H9 (cell line): Measurements from ENCODE around the gene PHETA1. TPM values are rescaled to one million over a fixed set of nuclear protein-coding genes. Genes with fewer than 3 reads are reported as not detected.

Source experiments
- DNase-seq: peaks from one replicate; pipeline ENCODE4 v3.0.0-alpha.2; 2017
- H2AFZ ChIP-seq: one replicate; pipeline ENCODE4 v1.6.1; 2013; ENCODE audit warnings: mild to moderate bottlenecking, low read length, control low read depth, moderate library complexity
- H2AK5ac ChIP-seq: 2 replicates; pipeline ENCODE4 v1.6.1; 2013; ENCODE audit warnings: low read length, control low read depth, mixed read lengths; ENCODE audit not compliant: insufficient read length
- H2BK120ac ChIP-seq: one replicate; pipeline ENCODE4 v1.6.1; 2013; ENCODE audit warnings: low read depth, mild to moderate bottlenecking, low read length, control low read depth, inconsistent platforms; ENCODE audit not compliant: poor library complexity, severe bottlenecking
- H2BK12ac ChIP-seq: 2 replicates; pipeline ENCODE4 v1.6.1; 2013; ENCODE audit warnings: low read length, control low read depth, mixed read lengths, low read depth; ENCODE audit not compliant: insufficient read length
- H2BK15ac ChIP-seq: 2 replicates; pipeline ENCODE4 v1.6.1; 2013; ENCODE audit warnings: low read depth, low read length, control low read depth
- H2BK20ac ChIP-seq: one replicate; pipeline ENCODE4 v1.6.1; 2013; ENCODE audit warnings: low read depth, mild to moderate bottlenecking, low read length, control low read depth, inconsistent platforms; ENCODE audit not compliant: poor library complexity, severe bottlenecking
- H2BK5ac ChIP-seq: 2 replicates; pipeline ENCODE4 v1.6.1; 2013; ENCODE audit warnings: low read length, control low read depth, mixed read lengths; ENCODE audit not compliant: insufficient read length
- H3K14ac ChIP-seq: 2 replicates; pipeline ENCODE4 v1.6.1; 2013; ENCODE audit warnings: low read length, control low read depth; ENCODE audit not compliant: insufficient read depth
- H3K18ac ChIP-seq: 2 replicates; pipeline ENCODE4 v1.6.1; 2013; ENCODE audit warnings: low read depth, mild to moderate bottlenecking, mixed read lengths, low read length, control low read depth; ENCODE audit not compliant: insufficient read length
- H3K23ac ChIP-seq: 2 replicates; pipeline ENCODE4 v1.6.1; 2013; ENCODE audit warnings: low read length, control low read depth, mixed read lengths, low read depth; ENCODE audit not compliant: insufficient read length
- H3K23me2 ChIP-seq: 2 replicates; pipeline ENCODE4 v1.6.1; 2013; ENCODE audit warnings: low read depth, mild to moderate bottlenecking, mixed read lengths, low read length, control low read depth; ENCODE audit not compliant: insufficient read length, poor library complexity, severe bottlenecking
- H3K27ac ChIP-seq: 2 replicates; pipeline ENCODE4 v1.5.1; 2013; ENCODE audit warnings: low read length, control low read depth, mixed read lengths, low read depth; ENCODE audit not compliant: insufficient read length
- H3K27me3 ChIP-seq: 2 replicates; pipeline ENCODE4 v1.6.1; 2013; ENCODE audit warnings: low read length, control low read depth, inconsistent platforms; ENCODE audit not compliant: insufficient read depth
- H3K4ac ChIP-seq: 2 replicates; pipeline ENCODE4 v1.6.1; 2013; ENCODE audit warnings: low read depth, mild to moderate bottlenecking, control low read depth, inconsistent platforms, low read length, moderate library complexity
- H3K4me1 ChIP-seq: 2 replicates; pipeline ENCODE4 v1.6.1; 2013; ENCODE audit warnings: low read length, control low read depth, inconsistent platforms; ENCODE audit not compliant: insufficient read depth
- H3K4me2 ChIP-seq: 2 replicates; pipeline ENCODE4 v1.6.1; 2013; ENCODE audit warnings: low read length, control low read depth, mixed read lengths; ENCODE audit not compliant: insufficient read length, insufficient read depth
- H3K56ac ChIP-seq: 2 replicates; pipeline ENCODE4 v1.6.1; 2013; ENCODE audit warnings: low read depth, mild to moderate bottlenecking, mixed read lengths, low read length, control low read depth; ENCODE audit not compliant: insufficient read length
- H3K79me1 ChIP-seq: 2 replicates; pipeline ENCODE4 v1.6.1; 2013; ENCODE audit warnings: low read depth, mild to moderate bottlenecking, moderate library complexity, low read length, control low read depth, inconsistent platforms; ENCODE audit not compliant: insufficient read depth, poor library complexity, severe bottlenecking
- H3K79me2 ChIP-seq: 2 replicates; pipeline ENCODE4 v1.6.1; 2013; ENCODE audit warnings: low read length, control low read depth, inconsistent platforms; ENCODE audit not compliant: insufficient read depth
- H3K9ac ChIP-seq: 2 replicates; pipeline ENCODE4 v1.6.1; 2013; ENCODE audit warnings: low read length, control low read depth, mixed read lengths; ENCODE audit not compliant: insufficient read length; ENCODE audit errors: extremely low read depth
- H3K9me3 ChIP-seq: one replicate; pipeline ENCODE4 v1.6.1; 2013; ENCODE audit warnings: low read depth, low read length, inconsistent platforms; ENCODE audit not compliant: control insufficient read depth
- H3T11ph ChIP-seq: one replicate; pipeline ENCODE4 v1.6.1; 2013; ENCODE audit warnings: mild to moderate bottlenecking, low read length, control low read depth, inconsistent platforms
- H4K20me1 ChIP-seq: one replicate; pipeline ENCODE4 v1.6.1; 2013; ENCODE audit not compliant: control insufficient read depth, insufficient read length, insufficient read depth
- H4K5ac ChIP-seq: 2 replicates; pipeline ENCODE4 v1.6.1; 2013; ENCODE audit warnings: low read depth, mild to moderate bottlenecking, mixed read lengths, low read length, control low read depth; ENCODE audit not compliant: insufficient read length
- H4K8ac ChIP-seq: replicated peaks from 2 replicates; pipeline ENCODE4 v1.6.1; 2013; ENCODE audit warnings: low read length, control low read depth, mixed read lengths, low read depth; ENCODE audit not compliant: insufficient read length
- H4K91ac ChIP-seq: 2 replicates; pipeline ENCODE4 v1.6.1; 2013; ENCODE audit warnings: low read depth, mild to moderate bottlenecking, moderate library complexity, mixed read lengths, low read length, control low read depth; ENCODE audit not compliant: insufficient read length
- H3K27ac Mint-ChIP-seq, 3 experiments: 2 replicates in 2 of 3; 3 replicates in 1 of 3; pipeline ENCODE4 v1.8.0; 2020 to 2021; ENCODE audit warnings: mixed read lengths in 3 of 3, mild to moderate bottlenecking in 1 of 3, moderate library complexity in 1 of 3
- H3K27me3 Mint-ChIP-seq: 2 replicates; pipeline ENCODE4 v1.8.0; 2021; ENCODE audit warnings: low read depth, mild to moderate bottlenecking, moderate library complexity, mixed read lengths
- H3K36me3 Mint-ChIP-seq, 3 experiments: 2 replicates in 2 of 3; 3 replicates in 1 of 3; pipeline ENCODE4 v1.8.0; 2020 to 2021; ENCODE audit warnings: low read depth in 3 of 3, mixed read lengths in 3 of 3; ENCODE audit not compliant: insufficient read depth in 1 of 3
- H3K4me1 Mint-ChIP-seq, 2 experiments: 2 replicates each; pipeline ENCODE4 v1.8.0; 2020; ENCODE audit warnings: mixed read lengths in 2 of 2
- H3K4me3 Mint-ChIP-seq, 2 experiments: 2 replicates in 1 of 2; 3 replicates in 1 of 2; pipeline ENCODE4 v1.8.0; 2020 to 2021; ENCODE audit warnings: mild to moderate bottlenecking in 2 of 2, mixed read lengths in 2 of 2, moderate library complexity in 1 of 2
- H3K9me3 Mint-ChIP-seq, 2 experiments: 2 replicates in 1 of 2; 3 replicates in 1 of 2; pipeline ENCODE4 v1.8.0; 2020; ENCODE audit warnings: mild to moderate bottlenecking in 2 of 2, mixed read lengths in 2 of 2, moderate library complexity in 1 of 2
- CTCF ChIP-seq: fragments of 200-600 bp; sonication (generic); conservative IDR thresholded peaks from 3 replicates; pipeline ENCODE4 v1.8.0; 2021; ENCODE audit warnings: antibody characterized with exemption, mild to moderate bottlenecking
- WGBS: extraction: QIAGEN DNeasy Blood & Tissue Kit; methylation state at CpG from one replicate; pipeline ENCODE4 v1.1.7; 2013; ENCODE audit warnings: missing lambda C conversion rate, low lambda C conversion rate, mixed read lengths; ENCODE audit not compliant: insufficient read length; ENCODE audit errors: extremely low coverage; 5-methylcytosine and 5-hydroxymethylcytosine counted together
- total RNA-seq: library from RNA; stranded (reverse); gene quantifications from 2 replicates; pipeline ENCODE4 v1.2.1, GENCODE V29; 2021

Gene PHETA1
- total RNA-seq, 1 experiment from 2014 or later, result 13.1 TPM

GRCh38 chr12:111405149-111405858, 36.4 kb upstream of the PHETA1 start:
- peak; percentile 80 for TF ChIP-seq CTCF
- no peak overlapping the region for H4K5ac ChIP-seq
- H3K27me3 ChIP-seq, result no peaks in the 10 kb centered on the region
- no peak overlapping the region for H2BK20ac ChIP-seq
- H3K23me2 ChIP-seq, result peaks cover 13% of the 10 kb centered on the region
- no peak overlapping the region for H2BK15ac ChIP-seq
- H3K56ac ChIP-seq, result no peak overlapping the region
- H3K79me2 ChIP-seq, result peaks cover 33% of the 10 kb centered on the region; the same call in 1 of the 2 replicates
- no peak overlapping the region for H4K8ac ChIP-seq
- peaks cover 8% of the 10 kb centered on the region for H3K79me1 ChIP-seq
- peak overlapping the region; percentile 8 for H3K9ac ChIP-seq
- H3T11ph ChIP-seq, result no peak overlapping the region
- H2BK120ac ChIP-seq, result no peak overlapping the region
- H3K14ac ChIP-seq, result peak overlapping the region; percentile 64
- no CpG with 5 or more reads among the region's 59 CpGs for WGBS
- H2AK5ac ChIP-seq, result no peak overlapping the region
- Mint-ChIP-seq H3K9me3 (no peaks in the 10 kb centered on the region; a peak in 1 of 5 replicates), H3K27ac (peak overlapping the region in 2 of 3 experiments; percentile 91 to 99; a peak in 4 of 7 replicates), H3K36me3 (no peaks in the 10 kb centered on the region), H3K4me1 (peaks cover 31 to 39% of the 10 kb centered on the region in 2 experiments), H3K4me3 (peak overlapping the region; percentile 77 to 78), H3K27me3 (no peaks in the 10 kb centered on the region; the same call in none of the 2 replicates)
- no peak overlapping the region for H2BK12ac ChIP-seq
- no peak overlapping the region for H2BK5ac ChIP-seq
- DNase-seq, result peak; percentile 100
- H2AFZ ChIP-seq, result no peak overlapping the region
- H3K18ac ChIP-seq, result peak overlapping the region; percentile 76
- peak overlapping the region; percentile 58 for H3K4me2 ChIP-seq
- no peaks in the 10 kb centered on the region for H3K9me3 ChIP-seq
- peaks cover 3% of the 10 kb centered on the region; the same call in 1 of the 2 replicates for H3K4me1 ChIP-seq
- no peak overlapping the region for H4K91ac ChIP-seq
- H3K27ac ChIP-seq, result peak overlapping the region; percentile 47
- H4K20me1 ChIP-seq, result no peaks in the 10 kb centered on the region
- no peak overlapping the region; the same call in 1 of the 2 replicates for H3K4ac ChIP-seq
- H3K23ac ChIP-seq, result no peak overlapping the region
